Medulla oblongata (tissue), 1 donor: ENCODE measurements around the gene CLCN4.
A peak's percentile ranks its signal among the peaks of the same experiment; 100 is the strongest.

ENCODE experiments used
- DNase-seq: peaks from one replicate; pipeline ENCODE4 v3.0.0-alpha.2; 2015; ENCODE audit errors: extremely low spot score

The CLCN4 gene

DNA sequence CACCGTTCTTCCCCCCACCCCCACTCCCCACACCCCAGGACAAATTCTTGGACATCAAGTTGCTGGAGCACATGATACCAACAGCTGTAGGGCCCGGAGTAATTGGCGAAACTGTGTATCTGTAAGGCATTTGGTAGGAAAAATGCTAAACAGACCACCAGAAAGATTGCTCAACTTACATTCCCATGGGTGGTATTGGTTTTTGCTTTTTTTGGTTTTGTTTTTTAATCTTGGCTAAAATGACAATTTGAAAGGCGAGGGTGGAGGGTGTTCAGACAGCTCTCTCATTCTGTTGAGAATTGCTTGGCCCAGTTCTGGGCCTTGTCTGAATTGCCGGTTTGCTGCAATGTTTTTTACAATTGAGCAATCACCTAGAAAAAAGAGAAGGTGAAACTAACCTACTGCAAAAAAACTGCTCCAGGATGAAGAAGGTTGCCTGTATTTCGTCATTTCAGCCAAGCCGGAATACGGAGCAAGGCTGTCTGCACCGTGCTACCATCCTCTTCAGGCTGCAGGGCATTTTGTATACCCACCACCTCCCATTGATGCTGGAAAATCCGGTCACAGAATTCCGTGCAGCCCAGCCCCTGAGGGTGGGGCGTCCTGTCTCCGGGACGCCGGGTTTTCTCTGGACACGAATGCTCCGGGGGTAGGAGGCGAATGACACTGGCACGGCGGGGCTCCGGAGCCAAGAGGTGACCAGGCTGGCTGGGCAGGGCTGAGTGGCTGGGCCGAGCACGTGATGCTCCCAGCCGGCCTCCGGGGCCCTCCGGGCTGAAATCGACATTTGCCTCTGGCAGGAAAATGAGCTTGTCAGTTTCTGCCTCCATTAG lies at the start of gene CLCN4:
TSS of gene CLCN4 (plus strand) at position 777 of the 833 bp plus-strand sequence. CDS start 28,058 bp downstream, outside the sequence.
- peak; percentile 81 for DNase-seq

DNA sequence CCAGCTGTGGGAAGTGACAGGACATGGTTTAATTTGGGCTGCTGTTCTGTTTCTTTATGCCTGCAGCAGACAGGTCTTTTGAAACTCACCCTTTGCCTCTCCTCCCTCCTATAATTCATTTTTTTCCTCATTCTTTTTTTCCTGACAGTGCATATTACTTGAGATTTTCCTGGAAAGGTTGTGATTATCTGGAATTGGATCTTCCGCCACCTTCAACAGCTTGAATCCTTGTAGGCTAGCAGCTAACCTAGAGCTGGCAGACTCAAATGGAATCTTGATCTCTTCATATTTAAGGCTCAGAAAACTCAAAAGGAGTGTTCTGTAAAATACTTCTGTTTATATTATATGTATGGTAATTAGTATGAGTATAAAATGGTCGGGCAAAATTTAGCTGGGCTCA lies 49.3 kb upstream of the CLCN4 start:
- no peak for DNase-seq

DNA sequence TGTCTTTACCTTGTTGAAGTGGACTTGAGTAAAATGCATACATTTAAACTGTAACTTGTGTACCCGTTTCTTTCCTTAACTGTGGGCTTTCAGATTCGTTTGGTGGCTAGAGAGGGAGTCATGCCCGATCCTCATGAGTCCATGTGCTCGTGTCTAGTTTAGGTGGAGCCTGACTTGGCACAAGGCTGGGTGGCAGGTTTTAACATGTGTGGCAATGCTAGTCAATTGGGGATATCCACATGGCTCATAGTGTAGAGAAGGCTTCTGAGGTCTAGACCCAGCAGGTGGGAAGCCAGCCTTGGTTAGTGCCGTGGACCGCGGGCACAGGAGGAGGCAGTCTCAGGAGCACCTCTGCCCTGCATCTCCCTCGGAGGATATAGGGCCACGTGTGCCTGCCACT lies 48.5 kb upstream of the CLCN4 start:
- no peak for DNase-seq

- DNase-seq: peak; percentile 60
Observed at GRCh38 chrX:10109695-10110094, 47.1 kb upstream of the CLCN4 start.

- DNase-seq: no peak
Observed at GRCh38 chrX:10110316-10110935, 46.3 kb upstream of the CLCN4 start.

DNA sequence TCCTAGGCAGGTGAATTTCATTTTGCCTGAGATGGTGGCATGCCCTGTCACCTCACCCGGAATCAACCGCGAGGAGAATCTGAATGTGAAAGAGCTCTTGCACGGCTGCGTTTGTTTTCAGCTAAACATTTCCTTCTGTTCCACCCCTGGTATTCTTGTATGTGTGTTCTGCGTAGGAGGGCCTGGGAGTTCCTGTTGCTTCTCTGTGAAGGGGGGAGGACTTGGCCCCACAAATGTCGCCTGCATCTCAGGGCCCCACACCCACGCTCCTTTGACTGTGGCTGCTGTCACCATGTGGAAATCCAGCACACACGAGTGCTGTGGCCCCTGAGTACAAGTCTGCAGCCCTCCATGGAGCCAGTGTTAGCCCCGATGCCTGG lies 45.8 kb upstream of the CLCN4 start:
- no peak for DNase-seq

DNA sequence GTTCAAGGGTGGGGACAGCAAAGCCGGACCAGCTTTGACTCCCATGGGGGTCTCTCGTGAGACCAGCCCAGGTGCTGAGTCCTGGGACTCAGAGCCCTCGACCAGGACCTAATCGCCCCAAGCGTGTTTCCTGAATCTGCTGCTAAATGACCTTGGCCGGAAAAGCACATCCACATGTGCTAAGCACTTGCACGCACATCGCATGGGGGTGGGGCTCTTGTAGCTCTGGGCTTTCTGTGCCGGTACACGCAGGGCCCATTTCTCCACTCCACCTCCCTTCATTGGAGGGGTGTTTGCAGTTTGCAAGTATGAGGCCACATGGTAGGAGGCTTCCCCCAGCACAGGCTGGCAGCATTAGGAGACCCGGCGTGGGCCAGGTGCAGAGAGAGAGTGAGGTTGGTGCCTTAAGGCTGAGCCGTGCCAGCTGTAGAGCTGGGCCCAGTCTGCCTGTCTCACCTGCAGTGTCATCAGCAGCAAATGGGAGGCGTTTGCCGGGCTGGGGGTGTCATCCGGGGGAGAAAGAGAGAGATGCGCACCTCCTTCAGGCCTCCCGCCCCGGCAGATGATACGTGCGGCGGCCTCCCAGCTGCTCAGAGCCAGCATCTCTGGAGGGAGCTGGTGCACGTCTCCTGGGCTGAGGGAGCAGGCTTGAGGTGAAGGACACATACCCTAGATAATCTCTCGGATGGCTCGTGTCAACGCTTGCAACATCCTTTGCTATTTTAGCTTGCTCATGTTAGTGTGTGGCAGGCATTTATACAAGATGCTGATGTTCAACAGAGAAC lies 45.2 kb upstream of the CLCN4 start:
- no peak for DNase-seq

DNA sequence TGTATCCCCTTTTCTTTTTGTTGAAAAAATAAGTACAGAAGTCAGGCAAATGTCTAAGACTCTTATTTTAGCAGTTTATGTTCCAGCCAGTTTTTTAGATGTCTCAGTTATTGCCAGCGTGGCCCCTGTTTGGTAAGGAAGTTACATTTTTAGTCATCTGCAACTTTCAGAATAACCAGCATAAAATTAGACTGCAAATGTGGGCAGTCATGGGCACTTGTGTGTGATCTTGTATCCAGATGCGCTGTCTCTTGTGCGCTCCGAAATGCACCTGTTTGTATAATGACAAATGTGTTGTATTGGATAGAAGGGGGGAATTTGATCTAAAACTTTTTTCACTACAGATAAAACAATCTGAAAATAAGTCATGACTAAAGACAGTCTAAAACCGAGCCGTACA lies 44.3 kb upstream of the CLCN4 start:
- DNase-seq: no peak

- no peak for DNase-seq
Observed at GRCh38 chrX:10115082-10115481, 41.7 kb upstream of the CLCN4 start.

DNA sequence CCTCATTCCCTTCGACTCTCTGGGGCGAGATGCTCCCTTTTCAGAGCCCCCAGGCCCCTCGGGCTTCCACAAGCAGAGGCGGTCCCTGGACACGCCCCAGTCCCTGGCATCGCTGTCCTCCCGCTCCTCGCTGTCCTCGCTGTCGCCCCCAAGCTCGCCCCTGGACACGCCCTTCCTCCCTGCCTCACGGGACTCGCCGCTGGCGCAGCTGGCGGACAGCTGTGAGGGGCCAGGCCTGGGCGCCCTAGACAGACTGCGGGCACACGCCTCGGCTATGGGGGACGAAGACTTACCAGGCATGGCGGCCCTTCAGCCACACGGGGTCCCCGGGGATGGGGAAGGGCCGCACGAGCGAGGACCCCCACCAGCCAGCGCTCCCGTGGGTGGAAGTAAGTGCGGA lies 39.5 kb upstream of the CLCN4 start:
- no peak for DNase-seq

DNA sequence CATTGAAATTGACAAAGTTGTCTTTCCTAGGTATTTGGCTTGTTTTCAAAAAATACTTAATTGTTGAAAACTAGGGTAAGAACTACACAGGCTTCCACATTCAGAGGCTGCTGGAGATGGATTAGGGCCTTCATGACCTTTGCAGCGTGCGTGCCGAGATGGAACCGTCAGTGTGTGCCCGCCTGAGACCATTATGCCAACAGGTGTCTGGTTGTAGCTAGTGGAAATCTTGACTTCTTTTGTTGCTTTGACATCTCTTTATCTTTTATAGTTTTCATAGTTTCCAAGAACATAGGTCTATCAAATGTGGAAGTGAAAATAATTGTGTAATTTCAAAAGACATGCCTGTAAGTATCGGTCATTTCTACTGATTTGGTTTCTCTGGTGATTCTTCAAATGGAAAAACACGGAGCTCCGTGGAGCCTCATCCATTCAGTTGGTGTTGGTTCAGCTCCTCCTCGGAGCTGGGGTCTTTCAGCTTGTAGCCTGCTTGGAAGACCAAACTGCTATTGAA lies 38.9 kb upstream of the CLCN4 start:
- DNase-seq: no peak

DNA sequence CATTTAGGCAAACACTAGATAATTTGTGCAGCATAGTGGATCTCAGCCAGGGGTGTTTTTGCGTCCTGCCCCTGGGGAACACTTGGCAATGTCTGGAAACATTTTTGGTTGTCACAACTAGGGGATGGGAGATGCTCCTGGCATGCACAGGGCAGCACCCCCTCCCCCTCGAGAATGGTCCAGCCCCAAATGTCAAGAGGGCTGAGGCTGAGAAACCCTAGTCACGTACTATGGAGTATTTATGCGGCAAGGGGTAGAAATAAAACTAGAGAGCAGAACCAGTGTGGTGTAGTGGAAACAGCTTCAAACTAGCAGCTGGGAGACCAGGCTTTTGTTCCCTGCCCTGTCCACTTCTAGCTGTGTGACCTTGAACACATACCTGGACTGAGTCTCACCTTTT lies 38.2 kb upstream of the CLCN4 start:
- no peak for DNase-seq

GRCh38 chrX:10119399-10119990 lies 37.3 kb upstream of the CLCN4 start:
- DNase-seq: peak; percentile 88

DNA sequence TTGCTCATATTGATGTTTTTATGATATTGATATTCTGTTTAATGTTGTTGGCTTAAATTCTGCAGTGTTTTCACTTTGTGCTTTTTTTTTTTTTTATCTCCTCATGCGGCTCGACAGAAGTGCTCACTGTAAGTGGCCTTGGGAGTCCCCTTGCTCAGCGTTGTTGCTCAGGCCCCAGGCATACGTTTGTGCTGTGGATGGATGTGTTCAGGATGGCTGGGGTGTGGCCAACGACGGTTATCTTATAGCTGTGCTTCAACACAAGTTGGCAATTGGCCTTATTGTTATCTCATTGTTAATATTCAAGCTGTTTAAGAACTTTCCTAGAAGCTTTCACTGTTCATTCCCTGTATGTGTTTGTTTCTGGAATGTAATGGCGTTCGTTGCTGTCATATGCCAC lies 36.4 kb upstream of the CLCN4 start:
- DNase-seq: no peak

DNA sequence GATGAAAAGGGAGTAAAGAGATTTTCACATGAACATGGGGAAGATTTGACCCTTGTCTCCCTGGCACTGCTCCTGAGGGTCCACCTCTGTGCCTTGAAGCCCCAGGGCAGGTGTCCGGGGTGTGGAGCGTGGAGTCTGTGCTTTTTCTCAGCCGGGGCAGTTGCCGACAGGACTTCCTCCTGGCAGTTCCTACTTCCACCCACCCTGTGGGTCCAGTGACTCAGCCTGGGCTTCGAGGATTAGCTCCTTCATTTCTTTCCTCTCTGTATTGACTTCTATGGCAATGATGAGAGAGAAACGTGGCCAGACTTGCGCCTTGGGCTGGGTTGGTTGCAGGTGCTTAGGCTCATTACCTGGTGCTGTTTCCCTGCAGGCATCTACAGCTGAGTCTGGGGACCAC lies 35.9 kb upstream of the CLCN4 start:
- no peak for DNase-seq

- no peak for DNase-seq
Observed at GRCh38 chrX:10121787-10122186, 35.0 kb upstream of the CLCN4 start.

DNA sequence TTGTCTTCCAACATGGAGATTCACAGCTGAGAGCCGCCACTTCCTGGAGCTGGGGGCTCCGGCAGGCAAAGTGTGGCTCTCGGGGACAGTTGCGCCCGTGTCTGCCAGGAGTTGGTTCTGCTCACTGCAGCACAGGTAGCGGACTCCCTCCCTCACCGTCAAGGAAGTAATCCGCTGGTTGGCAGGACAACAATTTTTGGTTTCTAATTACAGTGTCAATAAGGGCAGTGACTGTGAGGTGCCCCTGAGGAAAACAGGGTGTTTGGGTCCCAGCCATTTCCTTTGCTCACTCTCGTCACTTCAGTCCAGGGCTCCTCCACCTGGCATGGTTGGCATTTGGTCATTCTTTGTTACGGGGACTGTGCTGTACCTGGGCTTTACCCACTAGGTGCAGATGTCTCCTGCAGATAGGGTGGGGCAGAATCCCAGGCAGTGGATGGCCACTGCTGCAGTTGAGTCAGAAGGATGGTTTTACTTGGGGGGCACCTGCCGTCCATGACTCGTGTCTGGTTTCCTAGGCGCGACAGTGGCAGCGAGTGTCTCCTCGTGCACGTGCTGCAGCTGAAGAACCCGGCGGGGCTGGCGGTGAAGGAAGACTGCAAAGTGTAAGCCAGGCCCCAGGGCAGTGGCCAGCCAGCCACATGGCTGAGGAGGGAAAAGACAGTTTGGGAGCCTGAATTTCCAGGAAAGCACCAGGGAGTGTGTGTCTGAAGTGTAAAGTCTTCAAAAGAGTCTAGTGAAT lies 32.1 kb upstream of the CLCN4 start:
- no peak for DNase-seq

DNA sequence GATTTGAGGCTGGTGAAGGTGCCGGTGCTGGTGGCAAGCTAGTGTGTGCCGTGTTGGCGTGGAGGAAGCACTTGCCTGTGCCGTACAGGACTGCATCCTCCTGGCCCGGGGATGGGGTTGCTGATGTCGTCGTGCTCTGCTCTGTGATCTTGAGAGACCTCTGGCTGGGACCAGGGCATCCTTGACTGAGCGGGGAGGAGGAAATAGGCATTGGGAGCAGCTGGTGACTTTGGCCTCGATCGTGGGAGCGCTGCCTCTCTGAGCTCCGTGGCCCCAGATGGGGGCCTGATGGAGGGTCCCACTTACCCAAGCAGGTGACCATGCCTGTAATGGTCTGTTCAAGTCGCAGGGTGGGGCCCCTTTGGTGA lies 31.5 kb upstream of the CLCN4 start:
- DNase-seq: no peak

DNA sequence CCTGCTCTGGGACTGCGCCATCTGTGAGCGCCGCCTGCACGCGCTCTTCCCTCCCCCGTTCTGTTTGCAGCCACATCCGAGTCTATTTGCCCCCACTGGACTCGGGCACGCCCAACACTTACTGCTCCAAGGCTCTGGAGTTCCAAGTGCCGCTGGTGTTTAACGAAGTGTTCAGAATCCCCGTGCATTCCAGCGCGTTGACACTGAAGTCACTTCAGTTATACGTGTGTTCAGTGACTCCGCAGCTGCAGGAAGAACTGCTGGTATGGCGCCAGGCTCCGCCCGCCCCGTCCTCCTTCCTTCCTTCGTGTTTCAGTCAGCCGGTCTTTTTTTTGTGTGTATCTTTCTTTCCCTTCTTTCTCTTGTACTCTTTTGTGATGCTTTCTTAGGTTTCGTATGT lies 30.7 kb upstream of the CLCN4 start:
- no peak for DNase-seq

GRCh38 chrX:10126834-10127233 lies 29.9 kb upstream of the CLCN4 start:
- no peak for DNase-seq

DNA sequence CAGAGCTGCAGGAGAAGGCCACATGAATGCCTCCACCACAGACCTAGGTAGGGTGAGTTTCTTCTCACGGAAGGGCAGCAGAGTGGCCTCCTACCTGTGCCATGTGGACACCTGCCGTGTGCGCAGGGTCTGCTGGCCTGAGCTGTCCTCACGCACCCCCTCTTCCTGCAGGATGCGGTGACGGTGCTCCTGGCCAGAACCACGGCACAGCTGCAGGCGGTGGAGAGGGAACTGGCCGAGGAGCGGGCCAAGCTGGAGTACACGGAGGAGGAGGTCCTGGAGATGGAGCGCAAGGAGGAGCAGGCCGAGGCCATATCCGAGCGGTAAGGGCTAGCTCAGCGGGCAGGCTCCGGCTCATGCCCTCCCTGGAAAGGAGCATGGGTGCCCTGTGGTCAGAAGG lies 28.4 kb upstream of the CLCN4 start:
- no peak for DNase-seq
